A549 (cell line): ENCODE data around the gene CADPS2. TPM values are rescaled to one million over a fixed set of nuclear protein-coding genes. Genes with fewer than 3 reads are reported as not detected.

Experiments
- ATAC-seq, 2 experiments: fragments of 200-7000 bp in 1 of 2; fragments of >200 bp in 1 of 2; cut with Nextera tagmentation in 1 of 2; cut with Tn5 transposase in 1 of 2; 3 replicates each; pipeline versions ENCODE4 v1.8.0 to v1.9.1; 2018 to 2020; ENCODE audit warnings: mild to moderate bottlenecking in 1 of 2, moderate library complexity in 1 of 2
- CTCF ChIA-PET: fragments of 300-600 bp; sonication (Branson Sonifier 250); formaldehyde crosslinking; extraction: SDS; loops from one replicate; lab custom pipeline; 2021; ENCODE audit warnings: antibody characterized with exemption, inconsistent platforms; lab: Yijun Ruan, JAX
- POLR2A ChIA-PET: fragments of 350-600 bp; formaldehyde crosslinking; extraction: SDS; loops from one replicate; lab custom pipeline; 2021; ENCODE audit warnings: antibody characterized with exemption, inconsistent platforms; lab: Yijun Ruan, JAX
- DNase-seq, 2 experiments: peaks; one replicate each; pipeline versions ENCODE4 v3.0.0 to v3.0.0-alpha.2; 2011 to 2016; ENCODE audit warnings: low read depth in 1 of 2, low spot score in 1 of 2
- FAIRE-seq: peaks from 2 replicates; lab custom pipeline; 2011; peaks lifted over from hg19 to GRCh38; lab: Jason Lieb, UNC
- H3K27ac ChIP-seq, 2 experiments: fragments of >200 bp; sonication (Bioruptor Twin); formaldehyde crosslinking; 3 replicates each; pipeline ENCODE4 v1.5.1; 2016 to 2017
- H3K4me1 ChIP-seq: fragments of >200 bp; sonication (Bioruptor Twin); formaldehyde crosslinking; 3 replicates; pipeline ENCODE4 v1.6.1; 2016
- H3K4me2 ChIP-seq: fragments of >200 bp; sonication (Bioruptor Twin); formaldehyde crosslinking; 3 replicates; pipeline ENCODE4 v1.6.1; 2016
- H3K4me3 ChIP-seq: fragments of >200 bp; sonication (Bioruptor Twin); formaldehyde crosslinking; 3 replicates; pipeline ENCODE4 v1.5.1; 2016
- H3K9me3 ChIP-seq: fragments of >200 bp; sonication (Bioruptor Twin); formaldehyde crosslinking; 3 replicates; pipeline ENCODE4 v1.6.1; 2016
- BHLHE40 ChIP-seq: IDR thresholded peaks from 2 replicates; pipeline ENCODE4 v1.6.1; 2012; ENCODE audit warnings: low read depth, low read length, inconsistent platforms
- CHD2 ChIP-seq: fragments of 150-350 bp; IDR thresholded peaks from 2 replicates; pipeline ENCODE4 v1.6.1; 2014; ENCODE audit warnings: low read length; ENCODE audit not compliant: partially characterized antibody
- EHMT2 ChIP-seq: fragments of 200-600 bp; sonication (generic); IDR thresholded peaks from 2 replicates; pipeline ENCODE4 v1.6.1; 2016; ENCODE audit warnings: antibody characterized with exemption, low read depth, mild to moderate bottlenecking, moderate library complexity
- FOSB ChIP-seq: fragments of 250-450 bp; sonication (Bioruptor Pico); IDR thresholded peaks from 2 replicates; pipeline ENCODE4 v1.5.0; 2020; ENCODE audit warnings: mild to moderate bottlenecking, moderate library complexity
- FOSL2 ChIP-seq, 2 experiments: fragments of 450-650 bp in 1 of 2; fragments of >200 bp in 1 of 2; sonication (Bioruptor Twin) in 1 of 2; formaldehyde crosslinking; IDR thresholded peaks; 2 replicates each; pipeline versions ENCODE4 v1.5.0 to v1.6.1; 2016 to 2020; ENCODE audit warnings: mild to moderate bottlenecking in 1 of 2, moderate library complexity in 1 of 2
- FOXS1 ChIP-seq: fragments of 250-450 bp; sonication (Bioruptor Pico); IDR thresholded peaks from 2 replicates; pipeline ENCODE4 v1.5.0; 2020; ENCODE audit warnings: mild to moderate bottlenecking, moderate library complexity
- GATA3 ChIP-seq: IDR thresholded peaks from 2 replicates; pipeline ENCODE4 v1.6.1; 2012; ENCODE audit warnings: borderline replicate concordance
- HMGXB4 ChIP-seq: fragments of 250-450 bp; sonication (Bioruptor Pico); IDR thresholded peaks from 2 replicates; pipeline ENCODE4 v1.5.0; 2021; ENCODE audit warnings: mild to moderate bottlenecking, moderate library complexity, borderline replicate concordance
- HOXB5 ChIP-seq: fragments of 250-450 bp; sonication (Bioruptor Pico); IDR thresholded peaks from 2 replicates; pipeline ENCODE4 v1.5.0; 2020; ENCODE audit warnings: mild to moderate bottlenecking, moderate library complexity
- JUNB ChIP-seq: fragments of >200 bp; sonication (Bioruptor Twin); formaldehyde crosslinking; IDR thresholded peaks from 2 replicates; pipeline ENCODE4 v1.6.1; 2016
- KDM5A ChIP-seq: fragments of 200-600 bp; sonication (generic); IDR thresholded peaks from 2 replicates; pipeline ENCODE4 v1.6.1; 2016; ENCODE audit warnings: antibody characterized with exemption, mild to moderate bottlenecking
- MAFK ChIP-seq: fragments of 450-650 bp; IDR thresholded peaks from 2 replicates; pipeline ENCODE4 v1.6.1; 2014; ENCODE audit not compliant: partially characterized antibody
- MAZ ChIP-seq: fragments of 150-350 bp; IDR thresholded peaks from 2 replicates; pipeline ENCODE4 v1.6.1; 2014; ENCODE audit warnings: antibody characterized with exemption, low read depth, low read length, borderline replicate concordance
- NFE2L2 ChIP-seq: fragments of 150-350 bp; conservative IDR thresholded peaks from 2 replicates; pipeline ENCODE4 v1.6.1; 2014; ENCODE audit warnings: low read length
- NPAS2 ChIP-seq: fragments of 250-450 bp; sonication (Bioruptor Pico); IDR thresholded peaks from 2 replicates; pipeline ENCODE4 v1.8.0; 2022; ENCODE audit warnings: mild to moderate bottlenecking, moderate library complexity, borderline replicate concordance
- NR3C1 ChIP-seq: fragments of >200 bp; sonication (Bioruptor Twin); formaldehyde crosslinking; IDR thresholded peaks from 3 replicates; pipeline ENCODE4 v1.6.1; 2017
- PHF8 ChIP-seq: fragments of 200-600 bp; sonication (generic); IDR thresholded peaks from 2 replicates; pipeline ENCODE4 v1.6.1; 2016; ENCODE audit warnings: low read depth, mild to moderate bottlenecking, antibody characterized with exemption, moderate library complexity, borderline replicate concordance
- POLR2AphosphoS2 ChIP-seq: conservative IDR thresholded peaks from 2 replicates; pipeline ENCODE4 v1.6.1; 2012; ENCODE audit warnings: low read length, improper control_type of control experiment, inconsistent platforms
- RCOR1 ChIP-seq: fragments of 150-350 bp; IDR thresholded peaks from 2 replicates; pipeline ENCODE4 v1.6.1; 2014; ENCODE audit warnings: antibody characterized with exemption, low read length, low read depth
- RFX5 ChIP-seq: fragments of 450-650 bp; IDR thresholded peaks from 2 replicates; pipeline ENCODE4 v1.7.1; 2014; ENCODE audit warnings: antibody characterized with exemption, mild to moderate bottlenecking, moderate library complexity
- TP53 ChIP-seq: fragments of 250-450 bp; sonication (Bioruptor Pico); IDR thresholded peaks from 2 replicates; pipeline ENCODE4 v1.5.0; 2021; ENCODE audit warnings: mild to moderate bottlenecking, moderate library complexity
- ZC3H11A ChIP-seq: fragments of 450-650 bp; IDR thresholded peaks from 2 replicates; pipeline ENCODE4 v1.6.1; 2014; ENCODE audit warnings: antibody characterized with exemption, mild to moderate bottlenecking
- ZSCAN20 ChIP-seq: fragments of 250-450 bp; sonication (Bioruptor Pico); IDR thresholded peaks from 2 replicates; pipeline ENCODE4 v1.8.0; 2022; ENCODE audit warnings: mild to moderate bottlenecking, moderate library complexity
- WGBS: methylation state at CpG from one replicate; pipeline ENCODE4 v1.1.6; 2017; ENCODE audit errors: missing lambda C conversion rate; 5-methylcytosine and 5-hydroxymethylcytosine counted together
- polyA plus RNA-seq, 4 experiments: library from polyadenylated mRNA; depleted of rRNA in 3 of 4; stranded (reverse); fragments of >200 nt; fragmentation: RNase III in 1 of 4; extraction: RNeasy Plus Mini Kit Qiagen cat#74134 plus additional on column Dnase treatment in 1 of 4; gene quantifications; 2 replicates in 3 of 4; 3 replicates in 1 of 4; pipeline ENCODE4 v1.2.3, GENCODE V29; 2011 to 2017
- TF ChIP-seq, protein P1 (sequence below): IDR thresholded peaks from 2 replicates; pipeline ENCODE4 v1.6.1; 2012
- TF ChIP-seq, protein P2 (sequence below): fragments of >200 bp; sonication (Bioruptor Twin); formaldehyde crosslinking; IDR thresholded peaks from 3 replicates; pipeline ENCODE4 v1.6.1; 2016

Gene CADPS2
- polyA plus RNA-seq, 2 of the 4 experiments (the other 2 are of a cell fraction): 0.04 to 0.10 TPM

GRCh38 chr7:122485856-122486255 is 400.4 kb downstream of the CADPS2 start:
- Histone ChIP-seq H3K27ac (no peak overlapping the region), H3K4me3 (no peak overlapping the region), H3K9me3 (no peaks in the 10 kb centered on the region), H3K4me2 (no peak overlapping the region), H3K4me1 (no peaks in the 10 kb centered on the region)
- TF ChIP-seq HOXB5 (CRISPR knock-in tag): no peak
- CTCF ChIA-PET: interaction anchor here (1.3 kb wide), 1 partner anchor 42 kb away, joined by 3 read pairs; no protein-coding TSS in a partner anchor
- no peak for FAIRE-seq
- no peak for DNase-seq
- POLR2A ChIA-PET: no interaction called here
- no peak for ATAC-seq

DNA sequence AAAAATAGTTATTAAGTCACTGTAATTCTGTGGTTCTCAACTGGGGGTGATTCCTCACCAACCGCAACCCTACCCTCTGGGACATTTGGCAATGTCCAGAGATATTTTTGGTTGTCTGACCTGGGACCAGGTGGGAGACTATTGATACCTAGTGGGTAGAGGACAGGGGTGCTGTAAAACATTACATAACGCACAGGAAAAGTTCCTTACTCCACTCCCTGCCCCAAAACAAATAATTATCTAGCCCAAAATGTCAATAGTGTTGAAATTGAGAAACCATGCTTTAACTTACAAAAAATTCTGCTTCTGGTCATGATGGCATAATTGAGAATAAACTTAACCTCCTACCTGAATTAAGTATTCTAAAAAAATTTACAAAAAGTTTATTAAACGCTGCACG is 404.0 kb downstream of the CADPS2 start:
- ATAC-seq: no peak
- 10% methylated on average over 4 of the region's 4 CpGs for WGBS

GRCh38 chr7:122470859-122471258 is 415.4 kb downstream of the CADPS2 start:
- WGBS: under 1% methylated on average over 3 of the region's 3 CpGs
- TF ChIP-seq EHMT2 (no peak), MAZ (no peak), TP53 (CRISPR knock-in tag) (no peak), NR3C1 (no peak), PHF8 (no peak), NFE2L2 (no peak), HMGXB4 (CRISPR knock-in tag) (no peak), FOSL2 (IDR thresholded peaks at IDR 0.05) (no peak), FOSL2 (CRISPR knock-in tag; IDR thresholded peaks at IDR 0.05) (no peak), FOSB (CRISPR knock-in tag) (no peak), RFX5 (no peak), GATA3 (no peak), ZSCAN20 (CRISPR knock-in tag) (no peak), RCOR1 (no peak), HOXB5 (CRISPR knock-in tag) (no peak), KDM5A (no peak), FOXS1 (CRISPR knock-in tag) (no peak), JUNB (no peak)
- TF ChIP-seq, protein P1, sequence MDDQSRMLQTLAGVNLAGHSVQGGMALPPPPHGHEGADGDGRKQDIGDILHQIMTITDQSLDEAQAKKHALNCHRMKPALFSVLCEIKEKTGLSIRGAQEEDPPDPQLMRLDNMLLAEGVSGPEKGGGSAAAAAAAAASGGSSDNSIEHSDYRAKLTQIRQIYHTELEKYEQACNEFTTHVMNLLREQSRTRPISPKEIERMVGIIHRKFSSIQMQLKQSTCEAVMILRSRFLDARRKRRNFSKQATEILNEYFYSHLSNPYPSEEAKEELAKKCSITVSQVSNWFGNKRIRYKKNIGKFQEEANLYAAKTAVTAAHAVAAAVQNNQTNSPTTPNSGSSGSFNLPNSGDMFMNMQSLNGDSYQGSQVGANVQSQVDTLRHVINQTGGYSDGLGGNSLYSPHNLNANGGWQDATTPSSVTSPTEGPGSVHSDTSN: no peak
- TF ChIP-seq, protein P2, sequence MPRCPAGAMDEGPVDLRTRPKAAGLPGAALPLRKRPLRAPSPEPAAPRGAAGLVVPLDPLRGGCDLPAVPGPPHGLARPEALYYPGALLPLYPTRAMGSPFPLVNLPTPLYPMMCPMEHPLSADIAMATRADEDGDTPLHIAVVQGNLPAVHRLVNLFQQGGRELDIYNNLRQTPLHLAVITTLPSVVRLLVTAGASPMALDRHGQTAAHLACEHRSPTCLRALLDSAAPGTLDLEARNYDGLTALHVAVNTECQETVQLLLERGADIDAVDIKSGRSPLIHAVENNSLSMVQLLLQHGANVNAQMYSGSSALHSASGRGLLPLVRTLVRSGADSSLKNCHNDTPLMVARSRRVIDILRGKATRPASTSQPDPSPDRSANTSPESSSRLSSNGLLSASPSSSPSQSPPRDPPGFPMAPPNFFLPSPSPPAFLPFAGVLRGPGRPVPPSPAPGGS: no peak
- H3K4me3 ChIP-seq: no peak overlapping the region
- DNase-seq (no peak), FAIRE-seq (no peak), ATAC-seq (no peak)
- no peaks in the 10 kb centered on the region for H3K4me1 ChIP-seq
- no peak overlapping the region for H3K27ac ChIP-seq
- ChIA-PET CTCF (no interaction called here), POLR2A (no interaction called here)
- H3K9me3 ChIP-seq: no peaks in the 10 kb centered on the region
- no peak overlapping the region for H3K4me2 ChIP-seq

More for the DNA sequence above, 404.0 kb downstream of the CADPS2 start:
- Histone ChIP-seq H3K4me2 (no peak overlapping the region), H3K4me1 (no peaks in the 10 kb centered on the region), H3K4me3 (no peak overlapping the region), H3K9me3 (no peaks in the 10 kb centered on the region), H3K27ac (no peak overlapping the region)
- ChIA-PET CTCF (no interaction called here), POLR2A (no interaction called here)
- TF ChIP-seq POLR2AphosphoS2 (no peak), ZC3H11A (no peak), BHLHE40 (no peak), MAFK (no peak), CHD2 (no peak), HMGXB4 (CRISPR knock-in tag) (no peak), NPAS2 (CRISPR knock-in tag) (no peak), TP53 (CRISPR knock-in tag) (no peak)
- DNase-seq (no peak), FAIRE-seq (no peak)
